Astrocyte of the cerebellum (primary cell): ENCODE measurements around the gene SEZ6L.
A peak's percentile ranks its signal among the peaks of the same experiment; 100 is the strongest.

Experiments used
- DNase-seq: peaks from one replicate; pipeline ENCODE4 v3.0.0-alpha.2; 2011; ENCODE audit warnings: low read depth
- H3K4me3 ChIP-seq: 2 replicates; pipeline ENCODE4 v1.5.1; 2011; ENCODE audit warnings: mild to moderate bottlenecking, low read depth, low read length, moderate library complexity
- in situ Hi-C: cut with HindIII; loops from 2 replicates; pipeline ENCODE4 v1.10.0; 2017; ENCODE audit warnings: low sequenced_read_pairs
- TF ChIP-seq, protein P1 (sequence below): IDR thresholded peaks from 2 replicates; pipeline ENCODE4 v1.5.1; 2012; ENCODE audit warnings: low read length, low read depth, moderate library complexity, mild to moderate bottlenecking; ENCODE audit errors: missing control alignments

Gene SEZ6L

GRCh38 chr22:26377170-26377830 is 208.0 kb downstream of the SEZ6L start:
- no peak overlapping the region for H3K4me3 ChIP-seq
- DNase-seq = no peak
- in situ Hi-C loops = no loop called here
- TF ChIP-seq, protein P1, sequence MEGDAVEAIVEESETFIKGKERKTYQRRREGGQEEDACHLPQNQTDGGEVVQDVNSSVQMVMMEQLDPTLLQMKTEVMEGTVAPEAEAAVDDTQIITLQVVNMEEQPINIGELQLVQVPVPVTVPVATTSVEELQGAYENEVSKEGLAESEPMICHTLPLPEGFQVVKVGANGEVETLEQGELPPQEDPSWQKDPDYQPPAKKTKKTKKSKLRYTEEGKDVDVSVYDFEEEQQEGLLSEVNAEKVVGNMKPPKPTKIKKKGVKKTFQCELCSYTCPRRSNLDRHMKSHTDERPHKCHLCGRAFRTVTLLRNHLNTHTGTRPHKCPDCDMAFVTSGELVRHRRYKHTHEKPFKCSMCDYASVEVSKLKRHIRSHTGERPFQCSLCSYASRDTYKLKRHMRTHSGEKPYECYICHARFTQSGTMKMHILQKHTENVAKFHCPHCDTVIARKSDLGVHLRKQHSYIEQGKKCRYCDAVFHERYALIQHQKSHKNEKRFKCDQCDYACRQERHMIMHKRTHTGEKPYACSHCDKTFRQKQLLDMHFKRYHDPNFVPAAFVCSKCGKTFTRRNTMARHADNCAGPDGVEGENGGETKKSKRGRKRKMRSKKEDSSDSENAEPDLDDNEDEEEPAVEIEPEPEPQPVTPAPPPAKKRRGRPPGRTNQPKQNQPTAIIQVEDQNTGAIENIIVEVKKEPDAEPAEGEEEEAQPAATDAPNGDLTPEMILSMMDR = peak; percentile 22

GRCh38 chr22:26380072-26380830 is 211.0 kb downstream of the SEZ6L start:
- no peak overlapping the region for H3K4me3 ChIP-seq
- DNase-seq = no peak
- TF ChIP-seq, protein P1 = no peak
- in situ Hi-C loops = no loop called here

DNA sequence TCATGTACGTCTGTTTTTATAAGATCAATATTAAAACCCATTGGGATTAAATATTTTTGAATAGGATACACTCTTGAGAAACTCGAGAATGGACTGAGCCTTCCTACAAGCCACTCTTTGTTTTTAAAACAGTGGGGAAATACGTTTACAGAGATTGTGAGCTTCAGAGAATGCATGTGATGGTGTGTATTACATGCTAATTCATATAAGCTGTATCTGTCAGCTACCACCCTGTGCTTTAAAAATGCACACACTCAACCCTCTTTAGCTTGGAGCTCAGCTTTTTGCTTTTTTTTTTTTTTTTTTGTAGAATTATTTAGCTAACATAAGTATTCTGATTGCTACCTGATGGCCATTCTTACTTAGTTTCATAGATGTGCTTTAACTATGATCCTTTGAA is 213.5 kb downstream of the SEZ6L start:
- in situ Hi-C loops = no loop called here
- no peak overlapping the region for H3K4me3 ChIP-seq
- TF ChIP-seq, protein P1 = no peak
- DNase-seq = no peak

GRCh38 chr22:26383968-26384556 is 214.8 kb downstream of the SEZ6L start:
- DNase-seq = no peak
- in situ Hi-C loops = no loop called here
- TF ChIP-seq, protein P1 = no peak

GRCh38 chr22:26385164-26385563 is 215.9 kb downstream of the SEZ6L start:
- TF ChIP-seq, protein P1 = no peak
- DNase-seq = no peak
- in situ Hi-C loops = no loop called here
- H3K4me3 ChIP-seq = no peak overlapping the region

More at GRCh38 chr22:26383968-26384556, 214.8 kb downstream of the SEZ6L start:
- no peak overlapping the region for H3K4me3 ChIP-seq

- TF ChIP-seq, protein P1 = no peak
- H3K4me3 ChIP-seq = no peak overlapping the region
- DNase-seq = no peak
- in situ Hi-C loops = no loop called here
These were observed 219.9 kb downstream of the SEZ6L start for GRCh38 chr22:26389125-26389524.
